Chondrocyte (in vitro differentiated cells): Measurements from ENCODE around the gene MC1R. TPM values are rescaled to one million over a fixed set of nuclear protein-coding genes. Genes with fewer than 3 reads are reported as not detected.
"Not testable (repeated sequence)": the region's sequence is repeated elsewhere in the genome, so short reads cannot be mapped to it uniquely, and the experiment has no call there.

ENCODE experiments used
- DNase-seq: peaks from one replicate; pipeline ENCODE4 v3.0.0; 2021; ENCODE audit warnings: mixed read lengths, low spot score
- H3K27ac Mint-ChIP-seq: one replicate; pipeline ENCODE4 v1.8.0; 2021; ENCODE audit warnings: mild to moderate bottlenecking, moderate library complexity, mixed read lengths; ENCODE audit not compliant: unreplicated experiment
- H3K27me3 Mint-ChIP-seq: 2 replicates; pipeline ENCODE4 v1.8.0; 2021; ENCODE audit warnings: low read depth, mixed read lengths
- H3K36me3 Mint-ChIP-seq: 2 replicates; pipeline ENCODE4 v1.8.0; 2021; ENCODE audit warnings: low read depth, mixed read lengths
- H3K4me1 Mint-ChIP-seq: 2 replicates; pipeline ENCODE4 v1.8.0; 2021; ENCODE audit warnings: low read depth, mild to moderate bottlenecking, mixed read lengths
- H3K4me3 Mint-ChIP-seq: one replicate; pipeline ENCODE4 v1.8.0; 2021; ENCODE audit warnings: mild to moderate bottlenecking, moderate library complexity, mixed read lengths; ENCODE audit not compliant: unreplicated experiment
- H3K9me3 Mint-ChIP-seq: 2 replicates; pipeline ENCODE4 v1.8.0; 2021; ENCODE audit warnings: low read depth, mixed read lengths
- CTCF ChIP-seq: fragments of 200-600 bp; sonication (generic); IDR thresholded peaks from 2 replicates; pipeline ENCODE4 v1.5.0; 2021; ENCODE audit warnings: antibody characterized with exemption, mild to moderate bottlenecking, moderate library complexity
- total RNA-seq: library from RNA; stranded (reverse); gene quantifications from 3 replicates; pipeline ENCODE4 v1.2.1, GENCODE V29; 2021

The MC1R gene
- total RNA-seq, 1 donor from 2014 or later, result 4.2 TPM

- Mint-ChIP-seq H3K4me1 (no peaks in the 10 kb centered on the region), H3K9me3 (no peaks in the 10 kb centered on the region), H3K27ac (no peak overlapping the region), H3K27me3 (no peaks in the 10 kb centered on the region), H3K4me3 (no peak overlapping the region), H3K36me3 (peaks cover 27% of the 10 kb centered on the region)
- TF ChIP-seq CTCF, result no peak
- no peak for DNase-seq
Measured at GRCh38 chr16:89931305-89931896, 12.7 kb downstream of the MC1R start.

GRCh38 chr16:89931964-89932363 lies 13.3 kb downstream of the MC1R start:
- Mint-ChIP-seq H3K9me3 (no peaks in the 10 kb centered on the region), H3K27me3 (no peaks in the 10 kb centered on the region), H3K27ac (no peak overlapping the region), H3K36me3 (peaks cover 27% of the 10 kb centered on the region), H3K4me3 (no peak overlapping the region), H3K4me1 (no peaks in the 10 kb centered on the region)
- no peak for DNase-seq
- TF ChIP-seq CTCF, result no peak

- H3K4me3 Mint-ChIP-seq, H3K9me3 Mint-ChIP-seq, H3K27me3 Mint-ChIP-seq, DNase-seq, H3K4me1 Mint-ChIP-seq, H3K27ac Mint-ChIP-seq: not testable (repeated sequence)
- peaks cover 29% of the 10 kb centered on the region for H3K36me3 Mint-ChIP-seq
Measured at GRCh38 chr16:89934019-89934418, 15.4 kb downstream of the MC1R start.

- Mint-ChIP-seq H3K4me3 (no peak overlapping the region), H3K27me3 (no peaks in the 10 kb centered on the region), H3K4me1 (no peaks in the 10 kb centered on the region), H3K9me3 (no peaks in the 10 kb centered on the region), H3K36me3 (peaks cover 29% of the 10 kb centered on the region), H3K27ac (no peak overlapping the region)
- peak; percentile 92 for DNase-seq
- no peak for TF ChIP-seq CTCF
Measured at GRCh38 chr16:89934611-89935553, 16.2 kb downstream of the MC1R start.

GRCh38 chr16:89935620-89936019 lies 17.0 kb downstream of the MC1R start:
- H3K27ac Mint-ChIP-seq, H3K4me1 Mint-ChIP-seq, H3K4me3 Mint-ChIP-seq, H3K27me3 Mint-ChIP-seq, H3K9me3 Mint-ChIP-seq: not testable (repeated sequence)
- peaks cover 29% of the 10 kb centered on the region for H3K36me3 Mint-ChIP-seq
- DNase-seq, result peak; percentile 85

GRCh38 chr16:89936034-89936433 lies 17.4 kb downstream of the MC1R start:
- H3K36me3 Mint-ChIP-seq, result peaks cover 29% of the 10 kb centered on the region
- no peak overlapping the region for H3K4me3 Mint-ChIP-seq
- no peaks in the 10 kb centered on the region for H3K9me3 Mint-ChIP-seq
- H3K27me3 Mint-ChIP-seq, result no peaks in the 10 kb centered on the region
- no peak overlapping the region for H3K27ac Mint-ChIP-seq
- no peak for DNase-seq
- no peaks in the 10 kb centered on the region for H3K4me1 Mint-ChIP-seq
- no peak for TF ChIP-seq CTCF
